Gastrocnemius medialis (tissue), 4 donors: ENCODE data around the gene HSPG2.

Experiments used
- POLR2A ChIP-seq, 2 donors: fragments of 450-650 bp; IDR thresholded peaks; one replicate each; pipeline ENCODE4 v1.6.1; 2017; ENCODE audit warnings: antibody characterized with exemption in 2 of 2, mild to moderate bottlenecking in 2 of 2, moderate library complexity in 2 of 2
- TF ChIP-seq, protein P1 (sequence below), 5 experiments: fragments of 450-650 bp in 3 of 5; fragments of 200-600 bp in 2 of 5; sonication (generic) in 2 of 5; IDR thresholded peaks in 4 of 5; conservative IDR thresholded peaks in 1 of 5; 1 replicate in 4 of 5; 2 replicates in 1 of 5; pipeline ENCODE4 v1.5.1; 2016 to 2019; ENCODE audit warnings: antibody characterized with exemption in 5 of 5, mild to moderate bottlenecking in 3 of 5, moderate library complexity in 3 of 5

DNA sequence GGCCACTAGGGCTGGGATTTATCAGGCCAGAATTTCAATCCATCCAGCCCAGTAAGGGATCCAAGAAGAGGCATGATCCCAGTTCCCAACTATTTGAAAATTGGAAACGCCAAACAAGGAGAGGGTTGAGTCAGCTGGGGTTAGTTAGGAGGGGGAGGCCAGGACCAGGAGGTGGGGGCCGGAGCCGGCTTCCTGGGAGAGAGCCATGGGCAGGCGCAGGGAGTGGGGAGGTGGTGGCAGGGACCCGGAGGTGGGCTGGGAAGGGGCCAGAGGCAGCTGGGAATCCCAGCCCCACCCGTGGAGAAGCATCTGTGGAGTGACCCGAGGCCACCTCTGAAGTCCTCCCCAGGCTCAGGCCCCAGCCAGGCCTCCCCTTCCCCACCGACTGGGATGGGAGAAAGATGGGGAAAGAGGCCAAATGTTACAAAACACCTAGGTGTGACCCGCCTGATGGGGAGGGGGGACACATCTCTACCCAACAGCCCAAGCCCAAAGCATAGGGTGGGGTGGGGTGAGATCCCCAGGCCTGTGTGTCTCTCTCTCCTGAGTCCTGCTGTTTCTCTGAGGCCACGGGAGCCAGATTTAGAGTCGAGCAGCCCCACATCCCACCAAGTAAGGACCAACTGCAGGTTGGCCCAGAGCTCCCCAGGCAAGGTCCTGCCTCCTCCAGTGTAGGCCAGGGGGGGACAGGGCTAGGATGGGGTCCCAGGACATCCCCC lies 10.1 kb downstream of the HSPG2 start:
- TF ChIP-seq, protein P1, sequence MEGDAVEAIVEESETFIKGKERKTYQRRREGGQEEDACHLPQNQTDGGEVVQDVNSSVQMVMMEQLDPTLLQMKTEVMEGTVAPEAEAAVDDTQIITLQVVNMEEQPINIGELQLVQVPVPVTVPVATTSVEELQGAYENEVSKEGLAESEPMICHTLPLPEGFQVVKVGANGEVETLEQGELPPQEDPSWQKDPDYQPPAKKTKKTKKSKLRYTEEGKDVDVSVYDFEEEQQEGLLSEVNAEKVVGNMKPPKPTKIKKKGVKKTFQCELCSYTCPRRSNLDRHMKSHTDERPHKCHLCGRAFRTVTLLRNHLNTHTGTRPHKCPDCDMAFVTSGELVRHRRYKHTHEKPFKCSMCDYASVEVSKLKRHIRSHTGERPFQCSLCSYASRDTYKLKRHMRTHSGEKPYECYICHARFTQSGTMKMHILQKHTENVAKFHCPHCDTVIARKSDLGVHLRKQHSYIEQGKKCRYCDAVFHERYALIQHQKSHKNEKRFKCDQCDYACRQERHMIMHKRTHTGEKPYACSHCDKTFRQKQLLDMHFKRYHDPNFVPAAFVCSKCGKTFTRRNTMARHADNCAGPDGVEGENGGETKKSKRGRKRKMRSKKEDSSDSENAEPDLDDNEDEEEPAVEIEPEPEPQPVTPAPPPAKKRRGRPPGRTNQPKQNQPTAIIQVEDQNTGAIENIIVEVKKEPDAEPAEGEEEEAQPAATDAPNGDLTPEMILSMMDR (IDR thresholded peaks at IDR 0.05 in 4 of 5, conservative IDR thresholded peaks at IDR 0.05 in 1 of 5) = no peak
- TF ChIP-seq POLR2A (IDR thresholded peaks at IDR 0.05) = no peak
